ENCODE results near the gene TMEM240. TPM values are rescaled to one million over a fixed set of nuclear protein-coding genes. Genes with fewer than 3 reads are reported as not detected.
"Not testable (repeated sequence)": the region's sequence is repeated elsewhere in the genome, so short reads cannot be mapped to it uniquely, and the experiment has no call there.

TMEM240 gene
- total RNA-seq, 4 donors from 2014 or later: 1.2 to 4.5 (median 1.3) TPM

DNA sequence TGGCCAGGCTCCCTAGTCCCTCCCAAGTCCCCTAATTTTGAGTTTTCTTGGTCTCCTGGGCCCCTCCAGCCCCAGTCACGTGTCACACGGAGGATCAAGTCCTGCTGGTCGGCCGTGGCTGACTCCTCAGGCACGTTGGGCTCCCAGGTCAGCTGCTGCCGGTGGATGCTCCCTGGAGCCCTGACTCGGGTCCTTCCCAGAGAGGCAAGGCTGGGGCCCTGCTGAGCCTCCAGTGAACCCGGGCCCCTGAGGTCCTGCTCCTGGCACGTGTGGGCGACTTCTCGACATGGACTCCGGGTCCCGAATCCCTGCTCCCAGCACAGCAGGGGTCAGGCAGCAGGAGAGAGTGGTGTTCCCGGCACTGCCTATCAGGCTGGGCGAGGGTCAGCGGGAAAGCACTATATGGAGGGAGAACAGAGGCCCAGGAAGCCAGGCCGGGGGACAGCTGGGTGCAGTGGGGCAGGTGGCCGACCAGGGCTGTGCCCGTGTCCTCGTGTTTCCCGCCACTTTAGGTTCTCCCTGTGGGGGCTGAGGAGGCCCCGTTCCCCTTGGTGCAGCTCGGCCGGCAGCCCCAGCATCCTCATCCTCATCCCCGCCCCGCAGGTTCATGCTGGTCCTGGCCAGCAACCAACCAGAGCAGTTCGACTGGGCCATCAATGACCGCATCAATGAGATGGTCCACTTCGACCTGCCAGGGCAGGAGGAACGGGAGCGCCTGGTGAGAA lies 13.2 kb downstream of the TMEM240 start:
- Histone ChIP-seq H3K4me3 (replicated peaks in 1 of 3) (no peak overlapping the region), H3K4me1 (no peaks in the 10 kb centered on the region), H3K9me3 (no peaks in the 10 kb centered on the region), H3K27ac (no peak overlapping the region), H3K27me3 (no peaks in the 10 kb centered on the region), H3K36me3 (peaks cover 5 to 9% of the 10 kb centered on the region in 2 donors)
- 92 to 96% methylated on average over 24 to 25 of the region's 31 CpGs for WGBS, 2 donors
- intact Hi-C loops (cut with DNase I): no loop called here
- TF ChIP-seq POLR2A (IDR thresholded peaks at IDR 0.05): no peak
- TF ChIP-seq, protein P1, sequence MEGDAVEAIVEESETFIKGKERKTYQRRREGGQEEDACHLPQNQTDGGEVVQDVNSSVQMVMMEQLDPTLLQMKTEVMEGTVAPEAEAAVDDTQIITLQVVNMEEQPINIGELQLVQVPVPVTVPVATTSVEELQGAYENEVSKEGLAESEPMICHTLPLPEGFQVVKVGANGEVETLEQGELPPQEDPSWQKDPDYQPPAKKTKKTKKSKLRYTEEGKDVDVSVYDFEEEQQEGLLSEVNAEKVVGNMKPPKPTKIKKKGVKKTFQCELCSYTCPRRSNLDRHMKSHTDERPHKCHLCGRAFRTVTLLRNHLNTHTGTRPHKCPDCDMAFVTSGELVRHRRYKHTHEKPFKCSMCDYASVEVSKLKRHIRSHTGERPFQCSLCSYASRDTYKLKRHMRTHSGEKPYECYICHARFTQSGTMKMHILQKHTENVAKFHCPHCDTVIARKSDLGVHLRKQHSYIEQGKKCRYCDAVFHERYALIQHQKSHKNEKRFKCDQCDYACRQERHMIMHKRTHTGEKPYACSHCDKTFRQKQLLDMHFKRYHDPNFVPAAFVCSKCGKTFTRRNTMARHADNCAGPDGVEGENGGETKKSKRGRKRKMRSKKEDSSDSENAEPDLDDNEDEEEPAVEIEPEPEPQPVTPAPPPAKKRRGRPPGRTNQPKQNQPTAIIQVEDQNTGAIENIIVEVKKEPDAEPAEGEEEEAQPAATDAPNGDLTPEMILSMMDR (IDR thresholded peaks at IDR 0.05): no peak
- DNase-seq: no peak

DNA sequence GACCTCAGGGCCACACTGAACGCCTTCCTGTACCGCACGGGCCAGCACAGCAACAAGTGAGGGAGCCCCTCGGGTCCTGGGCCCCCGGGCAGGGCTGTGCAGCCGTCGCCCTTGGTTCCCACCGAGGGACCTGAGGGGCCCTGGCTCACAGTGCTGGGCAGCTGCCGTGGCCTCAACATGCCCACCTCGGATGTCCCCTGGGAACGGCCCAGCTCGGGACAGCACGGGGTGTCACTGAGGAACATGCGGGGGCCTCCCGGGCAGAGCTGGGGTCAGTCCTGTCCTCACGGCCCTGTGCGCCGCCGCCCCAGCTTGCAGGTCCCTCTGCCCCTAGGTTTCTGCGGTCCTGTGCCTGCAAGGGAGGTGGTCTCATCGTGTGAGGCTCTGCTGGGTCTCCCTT lies 13.9 kb downstream of the TMEM240 start:
- intact Hi-C loops (cut with DNase I); H3K27me3 ChIP-seq; H3K27ac ChIP-seq; H3K4me3 ChIP-seq (replicated peaks in 1 of 3); H3K36me3 ChIP-seq; H3K4me1 ChIP-seq; H3K9me3 ChIP-seq; DNase-seq: not testable (repeated sequence)
- whole genome bisulfite sequencing, 2 donors: no CpG with 5 or more reads among the region's 21 CpGs

DNA sequence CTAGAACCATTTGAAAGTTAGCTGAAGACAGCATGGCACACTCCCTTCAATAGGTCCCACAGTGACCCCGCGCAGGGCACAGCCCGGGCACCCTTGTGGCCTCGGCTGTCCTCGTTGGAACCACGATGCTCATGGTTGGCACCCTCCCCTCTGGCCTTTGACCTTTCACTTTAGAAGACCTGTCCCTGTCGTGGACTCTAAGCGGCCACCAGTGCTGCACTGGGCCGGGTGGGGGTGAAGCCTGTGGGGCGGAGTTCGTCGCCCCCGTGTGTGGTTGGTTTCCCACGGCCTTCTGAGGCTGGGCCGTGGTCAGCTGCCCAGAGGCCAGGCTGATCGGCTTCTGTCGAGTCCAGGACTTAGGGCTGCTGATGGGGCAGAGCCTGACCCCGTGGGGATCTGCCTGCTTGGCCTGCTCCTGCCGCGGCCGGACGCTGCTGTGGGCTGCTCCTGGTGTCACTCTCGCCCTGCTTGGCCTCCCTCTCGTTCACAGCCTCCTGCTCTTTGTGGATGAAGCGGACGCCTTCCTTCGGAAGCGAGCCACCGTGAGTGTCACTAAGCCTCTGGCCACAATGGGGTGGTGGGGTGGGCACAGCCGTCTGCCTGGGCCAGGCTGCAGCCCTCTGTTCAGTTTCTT lies 15.6 kb downstream of the TMEM240 start:
- H3K27ac ChIP-seq; DNase-seq; H3K4me1 ChIP-seq; intact Hi-C loops (cut with DNase I); H3K4me3 ChIP-seq (replicated peaks in 1 of 3); H3K27me3 ChIP-seq; H3K9me3 ChIP-seq: not testable (repeated sequence)
- peaks cover 5 to 15% of the 10 kb centered on the region in 2 donors for H3K36me3 ChIP-seq
- 97 to 98% methylated on average over 10 to 22 of the region's 30 CpGs for WGBS, 2 donors

DNA sequence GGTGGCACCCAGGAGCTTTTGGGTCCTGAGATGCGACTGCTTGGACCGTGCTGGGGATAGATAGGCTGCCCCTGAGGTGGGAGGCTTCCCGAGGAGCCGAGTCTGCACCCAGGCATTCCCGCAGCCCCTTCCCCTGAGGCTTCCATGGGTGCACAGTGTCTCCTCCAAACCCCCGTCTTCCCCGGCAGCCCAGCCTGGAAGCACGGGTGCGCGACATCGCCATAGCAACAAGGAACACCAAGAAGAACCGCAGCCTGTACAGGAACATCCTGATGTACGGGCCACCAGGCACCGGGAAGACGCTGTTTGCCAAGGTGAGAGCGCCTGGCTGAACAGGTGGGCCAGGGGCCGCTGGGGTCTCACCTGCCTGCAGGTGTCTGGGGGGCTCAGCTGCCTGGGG lies 16.8 kb downstream of the TMEM240 start:
- H3K4me3 ChIP-seq (replicated peaks in 1 of 3); H3K4me1 ChIP-seq; DNase-seq; H3K27me3 ChIP-seq; H3K9me3 ChIP-seq; intact Hi-C loops (cut with DNase I); H3K27ac ChIP-seq: not testable (repeated sequence)
- WGBS, 2 donors: 89 to 93% methylated on average over 9 to 11 of the region's 17 CpGs
- peaks cover 0 to 18% of the 10 kb centered on the region in 2 donors for H3K36me3 ChIP-seq

DNA sequence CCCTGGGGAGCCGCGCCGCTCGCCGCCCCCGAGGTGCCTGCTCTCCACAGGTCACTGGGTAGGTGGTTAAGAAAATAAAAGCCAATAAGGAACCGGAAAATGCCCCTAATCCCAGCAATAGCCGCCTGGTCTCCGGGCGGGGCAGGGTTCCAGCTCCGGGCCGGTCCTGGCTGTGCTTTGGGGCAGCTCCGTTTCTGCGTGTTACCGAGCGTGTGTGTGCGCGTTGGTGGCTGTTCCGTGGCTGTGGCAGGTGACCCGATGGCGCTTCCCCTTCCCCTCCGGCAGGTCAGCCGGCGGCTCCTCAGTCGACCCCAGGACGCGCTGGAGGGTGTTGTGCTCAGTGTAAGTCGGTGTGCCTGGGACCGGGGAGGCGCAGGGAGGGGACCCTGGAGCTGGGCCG lies 17.2 kb downstream of the TMEM240 start:
- H3K27ac ChIP-seq; H3K9me3 ChIP-seq; DNase-seq; intact Hi-C loops (cut with DNase I); H3K27me3 ChIP-seq; H3K4me1 ChIP-seq; H3K4me3 ChIP-seq (replicated peaks in 1 of 3): not testable (repeated sequence)
- peaks cover 0 to 19% of the 10 kb centered on the region in 2 donors for H3K36me3 ChIP-seq
- WGBS, 2 donors: 96% methylated on average over 24 to 31 of the region's 31 CpGs

DNA sequence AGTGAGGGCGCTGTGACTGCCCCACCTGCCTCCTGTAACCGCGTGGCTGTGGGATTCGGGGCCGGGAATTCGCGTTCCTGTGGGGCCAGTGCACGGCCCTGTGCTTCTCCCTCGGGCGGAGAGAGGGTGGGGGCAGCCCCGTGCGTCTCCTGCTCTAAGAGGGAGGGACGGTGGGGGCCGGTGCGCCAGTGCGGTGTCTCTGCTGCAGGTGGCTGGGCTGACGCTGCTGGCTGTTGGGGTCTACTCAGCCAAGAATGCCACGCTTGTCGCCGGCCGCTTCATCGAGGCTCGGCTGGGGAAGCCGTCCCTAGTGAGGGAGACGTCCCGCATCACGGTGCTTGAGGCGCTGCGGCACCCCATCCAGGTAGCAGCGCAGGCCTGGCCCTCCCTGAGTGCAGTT lies 17.9 kb downstream of the TMEM240 start:
- H3K36me3 ChIP-seq: peaks cover 0 to 19% of the 10 kb centered on the region in 2 donors
- H3K4me1 ChIP-seq; DNase-seq; H3K27ac ChIP-seq; H3K27me3 ChIP-seq; intact Hi-C loops (cut with DNase I); H3K9me3 ChIP-seq; H3K4me3 ChIP-seq (replicated peaks in 1 of 3): not testable (repeated sequence)
- whole genome bisulfite sequencing, 2 donors: 80% methylated on average over 1 of the region's 30 CpGs; no CpG with 5 or more reads in 1 of the 2 donors

DNA sequence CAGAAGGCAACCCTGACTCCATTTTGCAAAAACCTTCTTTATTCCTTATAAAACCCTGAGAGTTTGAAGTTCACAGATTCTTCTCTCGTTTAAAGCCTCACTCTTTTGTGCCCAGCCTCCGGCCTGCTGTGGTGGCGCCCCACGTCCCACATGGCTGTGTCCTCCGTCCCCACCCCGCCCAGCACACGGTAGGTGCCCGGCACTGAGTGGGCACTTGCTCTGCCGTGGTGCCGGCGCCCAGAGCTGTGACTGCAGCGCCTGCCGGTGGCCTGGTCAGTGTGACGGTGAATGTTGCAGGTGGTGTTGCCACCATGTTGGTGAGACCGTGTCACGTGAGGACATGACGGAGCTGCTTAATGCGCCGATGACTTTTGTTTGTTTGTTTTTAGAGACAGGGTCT lies 19.1 kb downstream of the TMEM240 start:
- no peak for TF ChIP-seq POLR2A (IDR thresholded peaks at IDR 0.05)
- TF ChIP-seq, protein P1 (IDR thresholded peaks at IDR 0.05): no peak
- Histone ChIP-seq H3K36me3 (peaks cover 0 to 19% of the 10 kb centered on the region in 2 donors), H3K27ac (no peak overlapping the region), H3K9me3 (no peaks in the 10 kb centered on the region), H3K4me1 (no peaks in the 10 kb centered on the region), H3K4me3 (replicated peaks in 1 of 3) (no peak overlapping the region), H3K27me3 (no peaks in the 10 kb centered on the region)
- WGBS, 2 donors: 95 to 97% methylated on average over 16 to 19 of the region's 19 CpGs
- no peak for DNase-seq
- intact Hi-C loops (cut with DNase I): no loop called here

DNA sequence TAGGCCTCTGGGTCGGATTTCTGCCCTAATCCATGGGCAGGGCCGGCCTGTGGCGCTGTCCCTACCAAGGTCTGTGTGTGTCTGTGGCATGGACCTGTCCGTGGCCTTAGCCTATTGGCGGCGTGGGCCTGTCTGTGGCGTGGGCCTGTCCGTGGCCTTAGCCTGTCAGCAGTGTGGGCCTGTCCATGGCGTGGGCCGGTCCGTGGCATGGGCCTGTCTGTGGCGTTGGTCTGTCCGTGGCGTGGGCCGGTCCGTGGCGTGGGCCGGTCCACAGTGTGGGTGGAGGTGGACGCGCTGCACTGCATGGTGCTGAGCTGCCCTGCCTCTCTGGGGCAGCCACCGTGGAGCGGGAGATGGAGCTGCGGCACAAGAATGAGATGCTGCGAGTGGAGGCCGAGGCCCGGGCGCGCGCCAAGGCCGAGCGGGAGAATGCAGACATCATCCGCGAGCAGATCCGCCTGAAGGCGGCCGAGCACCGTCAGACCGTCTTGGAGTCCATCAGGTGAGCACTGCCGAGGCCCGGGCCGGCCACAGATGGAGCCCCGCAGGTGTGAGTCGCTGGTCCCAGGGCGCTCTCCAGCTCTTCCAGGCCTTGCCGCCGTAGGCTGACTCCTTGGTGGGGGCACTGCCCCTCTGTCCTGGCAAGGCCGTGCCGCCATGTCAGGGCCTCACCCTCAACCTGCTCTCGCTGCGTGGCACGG lies 20.5 kb downstream of the TMEM240 start:
- intact Hi-C loops (cut with DNase I); H3K27ac ChIP-seq; H3K4me1 ChIP-seq; DNase-seq; H3K4me3 ChIP-seq (replicated peaks in 1 of 3); H3K9me3 ChIP-seq; H3K27me3 ChIP-seq: not testable (repeated sequence)
- WGBS, 2 donors: 95 to 99% methylated on average over 31 to 34 of the region's 51 CpGs
- H3K36me3 ChIP-seq: peaks cover 0 to 19% of the 10 kb centered on the region in 2 donors

DNA sequence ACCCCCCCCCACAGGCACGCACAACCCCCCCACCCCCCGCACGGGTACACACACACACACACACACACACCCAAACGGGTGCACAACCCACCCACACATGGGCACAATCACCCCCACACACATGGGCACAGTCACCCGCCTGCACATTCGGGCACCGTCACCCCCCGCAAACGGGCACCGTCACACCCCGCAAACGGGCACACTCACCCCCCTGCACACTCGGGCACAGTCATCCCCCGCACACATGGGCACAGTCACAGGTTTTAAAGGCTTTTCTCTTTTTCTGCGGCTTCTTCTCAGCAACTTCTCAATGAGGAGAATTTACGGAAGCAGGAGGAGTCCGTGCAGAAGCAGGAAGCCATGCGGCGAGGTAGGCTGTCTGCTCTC lies 21.8 kb downstream of the TMEM240 start:
- not testable (repeated sequence) for H3K27ac ChIP-seq

More for the DNA sequence above, 21.8 kb downstream of the TMEM240 start:
- DNase-seq; intact Hi-C loops (cut with DNase I); H3K27me3 ChIP-seq; H3K9me3 ChIP-seq; H3K4me3 ChIP-seq (replicated peaks in 1 of 3); H3K4me1 ChIP-seq: not testable (repeated sequence)
- 95 to 98% methylated on average over 16 of the region's 19 CpGs for WGBS, 2 donors
- H3K36me3 ChIP-seq: peaks cover 0 to 19% of the 10 kb centered on the region in 2 donors

Data from thyroid gland (tissue), 4 donors.